ENCODE results near the gene TKT.
"Not testable (repeated sequence)": the region's sequence is repeated elsewhere in the genome, so short reads cannot be mapped to it uniquely, and the experiment has no call there.

Gene TKT

GRCh38 chr3:53255775-53256703 lies at the start of gene TKT:
TSS of gene TKT (minus strand) at chr3:53256022. CDS start at chr3:53255942, 80 bp downstream.
- DNase-seq (ENCODE audit: low spot score), result peak; percentile 99

GRCh38 chr3:53303957-53304356 lies 48.1 kb upstream of the TKT start:
- no peak for DNase-seq (ENCODE audit: low spot score)

- DNase-seq (ENCODE audit: low spot score), result no peak
Observed at GRCh38 chr3:53303549-53303948, 47.7 kb upstream of the TKT start.

GRCh38 chr3:53300826-53301225 lies 45.0 kb upstream of the TKT start:
- no peak for DNase-seq (ENCODE audit: low spot score)

- peak; percentile 74 for DNase-seq (ENCODE audit: low spot score)
Observed at GRCh38 chr3:53299611-53300023, 43.8 kb upstream of the TKT start.

- no peak for DNase-seq (ENCODE audit: low spot score)
Observed at GRCh38 chr3:53295410-53295809, 39.6 kb upstream of the TKT start.

GRCh38 chr3:53293867-53294266 lies 38.0 kb upstream of the TKT start:
- DNase-seq (ENCODE audit: low spot score), result no peak

GRCh38 chr3:53288214-53288613 lies 32.4 kb upstream of the TKT start:
- no peak for DNase-seq (ENCODE audit: low spot score)

GRCh38 chr3:53287131-53287629 lies 31.4 kb upstream of the TKT start:
- peak; percentile 43 for DNase-seq (ENCODE audit: low spot score)

GRCh38 chr3:53286727-53287126 lies 30.9 kb upstream of the TKT start:
- no peak for DNase-seq (ENCODE audit: low spot score)

- no peak for DNase-seq (ENCODE audit: low spot score)
Observed at GRCh38 chr3:53282581-53282980, 26.8 kb upstream of the TKT start.

- DNase-seq (ENCODE audit: low spot score), result no peak
Observed at GRCh38 chr3:53278667-53279066, 22.8 kb upstream of the TKT start.

GRCh38 chr3:53274938-53275605 lies 19.2 kb upstream of the TKT start:
- DNase-seq (ENCODE audit: low spot score), result no peak

- no peak for DNase-seq (ENCODE audit: low spot score)
Observed at GRCh38 chr3:53273146-53273670, 17.4 kb upstream of the TKT start.

- DNase-seq (ENCODE audit: low spot score), result peak; percentile 96
Observed at GRCh38 chr3:53269888-53270880, 14.4 kb upstream of the TKT start.

GRCh38 chr3:53269193-53269592 lies 13.4 kb upstream of the TKT start:
- DNase-seq (ENCODE audit: low spot score), result not testable (repeated sequence)

GRCh38 chr3:53267766-53268165 lies 11.9 kb upstream of the TKT start:
- no peak for DNase-seq (ENCODE audit: low spot score)

- DNase-seq (ENCODE audit: low spot score), result no peak
Observed at GRCh38 chr3:53264718-53265117, 8.9 kb upstream of the TKT start.

GRCh38 chr3:53263907-53264306 lies 8.1 kb upstream of the TKT start:
- no peak for DNase-seq (ENCODE audit: low spot score)

GRCh38 chr3:53261712-53262111 lies 5.9 kb upstream of the TKT start:
- no peak for DNase-seq (ENCODE audit: low spot score)

- DNase-seq (ENCODE audit: low spot score), result no peak
Observed at GRCh38 chr3:53260286-53260785, 4.5 kb upstream of the TKT start.

Data from AG20443 (cell line).